ENCODE data around the gene MRTFA.

DNA sequence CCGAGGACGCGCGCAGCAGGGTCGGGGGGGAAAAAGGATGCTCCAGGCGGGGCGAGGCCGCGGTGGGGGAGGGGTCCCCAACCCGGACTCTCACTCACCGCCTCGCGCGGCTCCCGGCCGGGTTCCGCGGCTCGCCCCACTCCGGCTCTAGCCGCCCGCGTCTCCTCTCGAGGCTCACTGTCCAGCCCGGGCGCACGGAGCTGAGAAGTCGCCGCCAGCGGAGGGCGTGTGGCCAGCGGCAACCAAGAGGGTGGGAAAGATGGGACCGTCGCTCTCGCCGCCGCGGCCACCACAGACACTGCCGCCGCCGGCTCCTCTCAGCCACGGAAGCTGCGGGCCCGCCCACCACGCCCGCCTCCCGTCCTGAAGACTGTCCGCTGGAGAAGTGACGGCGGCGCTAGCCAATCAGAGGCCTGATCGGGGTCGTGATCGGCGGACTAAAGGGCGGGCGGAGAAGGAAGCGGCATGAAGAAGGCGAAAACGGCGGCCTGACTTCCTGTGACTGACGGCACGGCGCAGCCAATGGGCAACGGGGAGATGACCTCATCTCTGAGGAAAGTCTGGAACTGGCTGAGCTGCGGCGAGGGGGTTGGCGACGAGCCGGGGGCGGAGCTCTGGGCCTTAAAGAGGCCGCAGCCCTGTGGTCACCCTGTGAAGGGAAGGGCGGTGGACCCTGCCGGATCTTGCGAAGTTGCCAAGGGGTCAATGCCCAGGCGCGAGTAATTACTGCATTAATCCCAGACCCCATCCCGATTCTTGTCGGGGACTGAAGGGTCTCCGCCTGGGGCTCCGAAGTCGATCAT, at the start of gene MRTFA:
- TF ChIP-seq, protein P1, sequence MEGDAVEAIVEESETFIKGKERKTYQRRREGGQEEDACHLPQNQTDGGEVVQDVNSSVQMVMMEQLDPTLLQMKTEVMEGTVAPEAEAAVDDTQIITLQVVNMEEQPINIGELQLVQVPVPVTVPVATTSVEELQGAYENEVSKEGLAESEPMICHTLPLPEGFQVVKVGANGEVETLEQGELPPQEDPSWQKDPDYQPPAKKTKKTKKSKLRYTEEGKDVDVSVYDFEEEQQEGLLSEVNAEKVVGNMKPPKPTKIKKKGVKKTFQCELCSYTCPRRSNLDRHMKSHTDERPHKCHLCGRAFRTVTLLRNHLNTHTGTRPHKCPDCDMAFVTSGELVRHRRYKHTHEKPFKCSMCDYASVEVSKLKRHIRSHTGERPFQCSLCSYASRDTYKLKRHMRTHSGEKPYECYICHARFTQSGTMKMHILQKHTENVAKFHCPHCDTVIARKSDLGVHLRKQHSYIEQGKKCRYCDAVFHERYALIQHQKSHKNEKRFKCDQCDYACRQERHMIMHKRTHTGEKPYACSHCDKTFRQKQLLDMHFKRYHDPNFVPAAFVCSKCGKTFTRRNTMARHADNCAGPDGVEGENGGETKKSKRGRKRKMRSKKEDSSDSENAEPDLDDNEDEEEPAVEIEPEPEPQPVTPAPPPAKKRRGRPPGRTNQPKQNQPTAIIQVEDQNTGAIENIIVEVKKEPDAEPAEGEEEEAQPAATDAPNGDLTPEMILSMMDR (IDR thresholded peaks at IDR 0.05), result no peak
- peak; percentile 99 for TF ChIP-seq POLR2A (IDR thresholded peaks at IDR 0.05)

Measured in right lobe of liver (tissue), 4 donors.